ENCODE results near the gene C9orf153. TPM values are rescaled to one million over a fixed set of nuclear protein-coding genes. Genes with fewer than 3 reads are reported as not detected.
A peak's percentile ranks its signal among the peaks of the same experiment; 100 is the strongest.
"Not testable (repeated sequence)": the region's sequence is repeated elsewhere in the genome, so short reads cannot be mapped to it uniquely, and the experiment has no call there.

C9orf153 gene
- total and polyA plus RNA-seq, 2 experiments from 2014 or later: 1.0 TPM; not detected in 1

DNA sequence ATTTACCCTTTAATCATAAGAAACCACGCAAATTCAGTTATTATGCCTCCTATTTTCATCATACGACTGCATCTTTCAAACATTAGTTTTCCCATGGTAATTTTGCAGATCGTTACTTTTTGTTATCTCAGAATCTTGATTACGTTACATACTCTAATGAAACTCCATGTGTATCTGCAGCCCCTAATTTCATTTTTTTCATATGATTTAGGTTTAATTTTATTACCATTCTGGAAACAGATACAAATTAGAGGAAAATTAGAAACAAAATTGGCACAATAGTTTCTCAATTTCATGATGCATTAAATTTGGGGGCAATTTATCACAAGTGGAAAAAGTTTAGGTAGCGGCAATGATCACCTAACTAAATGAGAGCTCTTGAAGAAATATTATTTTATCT lies 52.3 kb downstream of the C9orf153 start:
- Histone ChIP-seq H3K27ac (no peak overlapping the region), H3K27me3 (no peaks in the 10 kb centered on the region), H3K9me3 (ENCODE audit: low read depth) (no peaks in the 10 kb centered on the region), H3K4me3 (no peak overlapping the region), H3K4me1 (ENCODE audit: low read depth) (no peaks in the 10 kb centered on the region), H3K36me3 (no peaks in the 10 kb centered on the region)
- TF ChIP-seq, protein P1, sequence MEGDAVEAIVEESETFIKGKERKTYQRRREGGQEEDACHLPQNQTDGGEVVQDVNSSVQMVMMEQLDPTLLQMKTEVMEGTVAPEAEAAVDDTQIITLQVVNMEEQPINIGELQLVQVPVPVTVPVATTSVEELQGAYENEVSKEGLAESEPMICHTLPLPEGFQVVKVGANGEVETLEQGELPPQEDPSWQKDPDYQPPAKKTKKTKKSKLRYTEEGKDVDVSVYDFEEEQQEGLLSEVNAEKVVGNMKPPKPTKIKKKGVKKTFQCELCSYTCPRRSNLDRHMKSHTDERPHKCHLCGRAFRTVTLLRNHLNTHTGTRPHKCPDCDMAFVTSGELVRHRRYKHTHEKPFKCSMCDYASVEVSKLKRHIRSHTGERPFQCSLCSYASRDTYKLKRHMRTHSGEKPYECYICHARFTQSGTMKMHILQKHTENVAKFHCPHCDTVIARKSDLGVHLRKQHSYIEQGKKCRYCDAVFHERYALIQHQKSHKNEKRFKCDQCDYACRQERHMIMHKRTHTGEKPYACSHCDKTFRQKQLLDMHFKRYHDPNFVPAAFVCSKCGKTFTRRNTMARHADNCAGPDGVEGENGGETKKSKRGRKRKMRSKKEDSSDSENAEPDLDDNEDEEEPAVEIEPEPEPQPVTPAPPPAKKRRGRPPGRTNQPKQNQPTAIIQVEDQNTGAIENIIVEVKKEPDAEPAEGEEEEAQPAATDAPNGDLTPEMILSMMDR (IDR thresholded peaks at IDR 0.05; ENCODE audit: low read depth, low read length): no peak
- DNase-seq (ENCODE audit: low read depth in 1 of 2, low spot score in 1 of 2): no peak

DNA sequence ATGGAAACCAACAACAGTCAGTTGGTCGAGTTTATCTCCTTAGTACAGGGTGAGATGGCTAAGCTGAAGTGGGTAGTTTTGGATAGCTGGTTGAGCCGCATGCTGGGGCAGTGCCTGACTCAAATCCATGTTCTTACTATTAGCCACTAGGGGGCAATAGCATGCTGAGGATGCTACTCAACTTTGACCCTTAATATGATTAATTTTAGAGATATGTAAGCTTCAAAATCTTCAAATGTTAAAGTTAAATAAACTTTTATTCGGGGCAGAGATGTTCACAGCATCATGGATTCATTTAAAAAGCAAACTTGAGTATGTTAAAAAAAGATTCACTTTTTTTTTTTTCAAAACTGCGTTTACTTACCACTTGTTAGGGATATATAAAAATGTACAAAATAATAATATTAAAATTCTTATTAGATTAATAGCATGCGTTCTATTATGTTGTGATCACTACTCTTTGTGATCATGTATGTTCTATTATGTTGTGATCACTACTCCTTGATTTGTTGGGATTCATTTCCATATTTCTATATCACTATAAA lies 57.0 kb downstream of the C9orf153 start:
- DNase-seq (ENCODE audit: low read depth in 1 of 2, low spot score in 1 of 2): peak; percentile 56 to 63
- no peak overlapping the region for H3K27ac ChIP-seq
- TF ChIP-seq, protein P1 (IDR thresholded peaks at IDR 0.05; ENCODE audit: low read depth, low read length): peak; percentile 85

GRCh38 chr9:86201474-86202337 lies 57.8 kb downstream of the C9orf153 start:
- TF ChIP-seq, protein P1 (IDR thresholded peaks at IDR 0.05; ENCODE audit: low read depth, low read length): no peak
- Histone ChIP-seq H3K4me3 (no peak overlapping the region), H3K9me3 (ENCODE audit: low read depth) (no peaks in the 10 kb centered on the region), H3K36me3 (no peaks in the 10 kb centered on the region), H3K27ac (no peak overlapping the region), H3K27me3 (no peaks in the 10 kb centered on the region), H3K4me1 (ENCODE audit: low read depth) (no peaks in the 10 kb centered on the region)
- DNase-seq (ENCODE audit: low read depth in 1 of 2, low spot score in 1 of 2): no peak

More for the DNA sequence above, 57.0 kb downstream of the C9orf153 start:
- Histone ChIP-seq H3K4me3 (no peak overlapping the region), H3K27me3 (no peaks in the 10 kb centered on the region), H3K36me3 (no peaks in the 10 kb centered on the region), H3K9me3 (ENCODE audit: low read depth) (no peaks in the 10 kb centered on the region), H3K4me1 (ENCODE audit: low read depth) (no peaks in the 10 kb centered on the region)

GRCh38 chr9:86200599-86201162 lies 58.8 kb downstream of the C9orf153 start:
- no peak overlapping the region for H3K27ac ChIP-seq
- no peaks in the 10 kb centered on the region for H3K36me3 ChIP-seq
- no peaks in the 10 kb centered on the region for H3K4me1 ChIP-seq (ENCODE audit: low read depth)
- no peaks in the 10 kb centered on the region for H3K9me3 ChIP-seq (ENCODE audit: low read depth)
- no peak for DNase-seq (ENCODE audit: low read depth in 1 of 2, low spot score in 1 of 2)
- TF ChIP-seq, protein P1 (IDR thresholded peaks at IDR 0.05; ENCODE audit: low read depth, low read length): no peak
- H3K27me3 ChIP-seq: no peaks in the 10 kb centered on the region
- H3K4me3 ChIP-seq: no peak overlapping the region

DNA sequence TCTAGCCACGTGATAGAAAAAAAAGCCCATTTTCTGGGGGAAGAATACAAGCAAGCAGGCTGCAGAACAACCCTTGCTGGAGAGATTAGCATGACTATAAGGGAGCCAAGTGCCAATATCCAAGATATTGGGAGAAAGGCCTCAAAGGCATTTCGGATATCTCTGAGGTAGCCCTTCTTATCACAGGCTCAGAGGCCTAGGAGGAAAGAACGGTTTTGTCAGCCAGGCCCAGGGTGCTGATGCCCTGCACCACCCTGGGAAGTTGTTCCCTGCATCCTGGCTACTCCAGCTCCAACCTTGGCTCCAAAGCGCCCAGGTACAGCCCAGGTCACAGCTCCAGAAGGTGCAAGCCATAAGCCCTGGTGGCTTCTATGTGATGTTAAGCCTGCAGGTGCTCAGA lies 66.4 kb downstream of the C9orf153 start:
- Histone ChIP-seq H3K4me1 (ENCODE audit: low read depth) (no peaks in the 10 kb centered on the region), H3K27me3 (no peaks in the 10 kb centered on the region), H3K4me3 (no peak overlapping the region), H3K9me3 (ENCODE audit: low read depth) (no peaks in the 10 kb centered on the region), H3K27ac (no peak overlapping the region), H3K36me3 (no peaks in the 10 kb centered on the region)
- DNase-seq (ENCODE audit: low read depth in 1 of 2, low spot score in 1 of 2): no peak
- TF ChIP-seq, protein P1 (IDR thresholded peaks at IDR 0.05; ENCODE audit: low read depth, low read length): no peak

DNA sequence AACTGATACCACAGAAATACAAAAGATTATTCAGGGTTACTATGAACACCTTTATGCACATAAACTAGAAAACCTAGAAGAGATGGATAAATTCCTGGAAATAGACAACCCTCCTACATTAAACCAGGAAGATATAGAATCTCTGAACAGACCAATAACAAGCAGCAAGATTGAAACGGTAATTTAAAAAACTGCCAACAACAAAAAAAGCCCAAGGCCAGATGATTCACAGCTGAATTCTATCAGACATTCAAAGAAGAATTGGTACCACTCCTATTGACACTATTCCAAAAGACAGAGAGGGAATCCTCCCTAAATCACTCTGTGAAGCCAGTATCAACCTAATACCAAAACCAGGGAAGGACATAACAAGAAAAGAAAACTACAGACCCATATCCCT lies 68.8 kb downstream of the C9orf153 start:
- H3K9me3 ChIP-seq (ENCODE audit: low read depth); H3K27ac ChIP-seq; DNase-seq (ENCODE audit: low read depth in 1 of 2, low spot score in 1 of 2); H3K4me1 ChIP-seq (ENCODE audit: low read depth); H3K4me3 ChIP-seq; H3K27me3 ChIP-seq; H3K36me3 ChIP-seq: not testable (repeated sequence)
